DOHH2 (cell line): ENCODE measurements around the gene GNB3.

Experiments
- CTCF ChIP-seq: fragments of 200-600 bp; sonication (generic); IDR thresholded peaks from one replicate; pipeline ENCODE4 v1.5.1; 2014; ENCODE audit warnings: antibody characterized with exemption, mild to moderate bottlenecking, low read depth, low read length; ENCODE audit not compliant: poor library complexity, severe bottlenecking
- EZH2phosphoT487 ChIP-seq: fragments of 200-600 bp; sonication (generic); IDR thresholded peaks from 2 replicates; pipeline ENCODE4 v1.6.1; 2017; ENCODE audit warnings: borderline replicate concordance, mild to moderate bottlenecking, antibody characterized with exemption, low read length, moderate library complexity, mixed read lengths

- TF ChIP-seq CTCF = no peak
- TF ChIP-seq EZH2phosphoT487 = no peak
These were observed 20.6 kb upstream of the GNB3 start for GRCh38 chr12:6820166-6820565.
